Uterus (tissue), 4 donors: ENCODE results near the gene RASAL1. TPM values are rescaled to one million over a fixed set of nuclear protein-coding genes. Genes with fewer than 3 reads are reported as not detected.

Source experiments
- DNase-seq, 2 donors: peaks; one replicate each; pipeline ENCODE4 v3.0.0-alpha.2; 2019 to 2020
- H3K27ac ChIP-seq, 2 donors: fragments of 200-600 bp; sonication (generic); 1 replicate in 1 of 2; 2 replicates in 1 of 2; pipeline ENCODE4 v1.5.1; 2016 to 2018
- H3K27me3 ChIP-seq, 2 donors: fragments of 200-600 bp; sonication (generic); one replicate each; pipeline ENCODE4 v1.5.1; 2018 to 2019; ENCODE audit warnings: control low read depth in 1 of 2
- H3K36me3 ChIP-seq, 2 donors: fragments of 200-600 bp; sonication (generic); one replicate each; pipeline ENCODE4 v1.5.1; 2019; ENCODE audit warnings: control low read depth in 1 of 2
- H3K4me1 ChIP-seq, 2 donors: fragments of 200-600 bp; sonication (generic); one replicate each; pipeline ENCODE4 v1.5.1; 2018 to 2019; ENCODE audit warnings: control low read depth in 1 of 2
- H3K4me3 ChIP-seq, 2 donors: fragments of 200-600 bp; sonication (generic); 1 replicate in 1 of 2; 2 replicates in 1 of 2; pipeline ENCODE4 v1.5.1; 2018 to 2019; ENCODE audit warnings: mild to moderate bottlenecking in 1 of 2
- H3K9me3 ChIP-seq, 2 donors: fragments of 200-600 bp; sonication (generic); one replicate each; pipeline ENCODE4 v1.5.1; 2019; ENCODE audit warnings: control low read depth in 1 of 2
- CTCF ChIP-seq, 4 experiments: fragments of 200-600 bp in 2 of 4; fragments of 450-650 bp in 2 of 4; sonication (generic) in 2 of 4; IDR thresholded peaks; one replicate each; pipeline ENCODE4 v1.5.1; 2016 to 2019; ENCODE audit warnings: antibody characterized with exemption in 4 of 4, mild to moderate bottlenecking in 2 of 4, moderate library complexity in 1 of 4
- POLR2A ChIP-seq, 2 donors: fragments of 450-650 bp; IDR thresholded peaks; one replicate each; pipeline ENCODE4 v1.6.1; 2016; ENCODE audit warnings: antibody characterized with exemption in 2 of 2, mild to moderate bottlenecking in 1 of 2, moderate library complexity in 1 of 2
- intact Hi-C: fragments of 100-400 bp; cut with DNase I; formaldehyde crosslinking; loops from one replicate; pipeline ENCODE4 v1.15.1; 2023; ENCODE audit warnings: low total_unique reads
- total RNA-seq, 4 donors: library from RNA; depleted of rRNA in 3 of 4; stranded (reverse); fragments of >200 nt in 3 of 4; gene quantifications; one replicate each; pipeline versions ENCODE4 v1.1.0 to v1.2.4, GENCODE V29; 2014 to 2023
- donor health status: DM: yes; HTN: yes; CAD: no.

Gene RASAL1
- total RNA-seq, 4 donors from 2014 or later, result 6.8 TPM; not detected in 3

- no peaks in the 10 kb centered on the region for H3K9me3 ChIP-seq
- intact Hi-C loops, result no loop called here
- no peak overlapping the region for H3K4me3 ChIP-seq
- H3K36me3 ChIP-seq, result no peaks in the 10 kb centered on the region
- no peak overlapping the region for H3K27ac ChIP-seq
- H3K4me1 ChIP-seq, result no peaks in the 10 kb centered on the region
- no peaks in the 10 kb centered on the region for H3K27me3 ChIP-seq
- DNase-seq, result no peak
- no peak for TF ChIP-seq POLR2A (IDR thresholded peaks at IDR 0.05)
- TF ChIP-seq CTCF (IDR thresholded peaks at IDR 0.05), result no peak
Measured at GRCh38 chr12:113138826-113139225, 3.3 kb upstream of the RASAL1 start.

- Histone ChIP-seq H3K36me3 (no peaks in the 10 kb centered on the region), H3K4me3 (no peak overlapping the region), H3K27ac (no peak overlapping the region), H3K9me3 (no peaks in the 10 kb centered on the region), H3K27me3 (no peaks in the 10 kb centered on the region), H3K4me1 (no peaks in the 10 kb centered on the region)
- TF ChIP-seq POLR2A (IDR thresholded peaks at IDR 0.05), result no peak
- no peak for TF ChIP-seq CTCF (IDR thresholded peaks at IDR 0.05)
- intact Hi-C loops, result no loop called here
- DNase-seq, result no peak
Measured at GRCh38 chr12:113137861-113138783, 2.6 kb upstream of the RASAL1 start.

- intact Hi-C loops, result no loop called here
- TF ChIP-seq POLR2A (IDR thresholded peaks at IDR 0.05) (no peak), CTCF (IDR thresholded peaks at IDR 0.05) (no peak)
- no peak overlapping the region for H3K27ac ChIP-seq
Measured at GRCh38 chr12:113136990-113137511, 1.5 kb upstream of the RASAL1 start.

GRCh38 chr12:113136128-113136989 lies 798 bp upstream of the RASAL1 start:
- Histone ChIP-seq H3K9me3 (no peaks in the 10 kb centered on the region), H3K36me3 (no peaks in the 10 kb centered on the region), H3K4me1 (no peaks in the 10 kb centered on the region), H3K27ac (no peak overlapping the region), H3K27me3 (no peaks in the 10 kb centered on the region), H3K4me3 (no peak overlapping the region)
- no peak for TF ChIP-seq POLR2A (IDR thresholded peaks at IDR 0.05)
- TF ChIP-seq CTCF (IDR thresholded peaks at IDR 0.05), result no peak
- DNase-seq, result no peak
- intact Hi-C loops, result no loop called here

More at GRCh38 chr12:113136990-113137511, 1.5 kb upstream of the RASAL1 start:
- Histone ChIP-seq H3K27me3 (no peaks in the 10 kb centered on the region), H3K9me3 (no peaks in the 10 kb centered on the region), H3K36me3 (no peaks in the 10 kb centered on the region), H3K4me1 (no peaks in the 10 kb centered on the region), H3K4me3 (no peak overlapping the region)
- DNase-seq, result no peak
